Thyroid gland (tissue), 4 donors: ENCODE results near the gene NME9.

Experiments used
- CTCF ChIP-seq, 6 experiments: fragments of 200-600 bp in 3 of 6; fragments of 450-650 bp in 3 of 6; sonication (generic) in 3 of 6; IDR thresholded peaks; one replicate each; pipeline ENCODE4 v1.5.1; 2016 to 2019; ENCODE audit warnings: antibody characterized with exemption in 6 of 6, mild to moderate bottlenecking in 2 of 6, inconsistent platforms in 1 of 6, moderate library complexity in 1 of 6
- POLR2A ChIP-seq, 2 donors: fragments of 450-650 bp; IDR thresholded peaks; one replicate each; pipeline ENCODE4 v1.6.1; 2017; ENCODE audit warnings: antibody characterized with exemption in 2 of 2, mild to moderate bottlenecking in 2 of 2, moderate library complexity in 1 of 2

GRCh38 chr3:138296639-138297038 is 33.0 kb downstream of the NME9 start:
- no peak for TF ChIP-seq CTCF (IDR thresholded peaks at IDR 0.05)
- no peak for TF ChIP-seq POLR2A (IDR thresholded peaks at IDR 0.05)
